ENCODE measurements around the gene ANTXR1.

The ANTXR1 gene

DNA sequence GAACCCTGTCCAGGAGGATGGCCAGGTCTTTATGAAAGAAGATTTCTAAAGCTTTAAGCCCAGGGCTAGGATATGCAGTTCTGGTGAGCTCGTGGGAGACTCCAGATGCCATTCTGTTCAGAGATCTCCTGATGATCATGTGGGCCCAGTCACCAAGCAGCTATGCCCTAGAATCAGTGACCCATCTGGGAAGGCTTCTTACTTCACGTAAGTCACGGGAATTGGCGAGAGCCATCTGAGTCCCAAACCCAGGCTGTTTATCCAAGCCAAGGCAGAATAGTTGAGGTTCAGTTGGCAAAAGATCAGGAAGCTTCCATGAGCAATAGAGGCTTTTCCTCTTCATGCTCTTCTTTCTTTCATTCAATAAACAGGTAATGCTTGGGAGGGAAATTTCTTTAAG lies 23.9 kb downstream of the ANTXR1 start:
- TF ChIP-seq, protein P1, sequence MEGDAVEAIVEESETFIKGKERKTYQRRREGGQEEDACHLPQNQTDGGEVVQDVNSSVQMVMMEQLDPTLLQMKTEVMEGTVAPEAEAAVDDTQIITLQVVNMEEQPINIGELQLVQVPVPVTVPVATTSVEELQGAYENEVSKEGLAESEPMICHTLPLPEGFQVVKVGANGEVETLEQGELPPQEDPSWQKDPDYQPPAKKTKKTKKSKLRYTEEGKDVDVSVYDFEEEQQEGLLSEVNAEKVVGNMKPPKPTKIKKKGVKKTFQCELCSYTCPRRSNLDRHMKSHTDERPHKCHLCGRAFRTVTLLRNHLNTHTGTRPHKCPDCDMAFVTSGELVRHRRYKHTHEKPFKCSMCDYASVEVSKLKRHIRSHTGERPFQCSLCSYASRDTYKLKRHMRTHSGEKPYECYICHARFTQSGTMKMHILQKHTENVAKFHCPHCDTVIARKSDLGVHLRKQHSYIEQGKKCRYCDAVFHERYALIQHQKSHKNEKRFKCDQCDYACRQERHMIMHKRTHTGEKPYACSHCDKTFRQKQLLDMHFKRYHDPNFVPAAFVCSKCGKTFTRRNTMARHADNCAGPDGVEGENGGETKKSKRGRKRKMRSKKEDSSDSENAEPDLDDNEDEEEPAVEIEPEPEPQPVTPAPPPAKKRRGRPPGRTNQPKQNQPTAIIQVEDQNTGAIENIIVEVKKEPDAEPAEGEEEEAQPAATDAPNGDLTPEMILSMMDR (IDR thresholded peaks at IDR 0.05; ENCODE audit: low read depth, low read length): no peak
- peak in 1 of 2 donors; percentile 57 for DNase-seq (ENCODE audit: low read depth in 2 of 2)
- no peak overlapping the region for H3K4me3 ChIP-seq (replicated peaks in 1 of 2; ENCODE audit: low read depth in 2 of 2, low read length in 2 of 2)

GRCh38 chr2:69041214-69041613 lies 28.2 kb downstream of the ANTXR1 start:
- TF ChIP-seq, protein P1 (IDR thresholded peaks at IDR 0.05; ENCODE audit: low read depth, low read length): no peak
- no peak overlapping the region for H3K4me3 ChIP-seq (replicated peaks in 1 of 2; ENCODE audit: low read depth in 2 of 2, low read length in 2 of 2)
- peak in 1 of 2 donors; percentile 60 for DNase-seq (ENCODE audit: low read depth in 2 of 2)

DNA sequence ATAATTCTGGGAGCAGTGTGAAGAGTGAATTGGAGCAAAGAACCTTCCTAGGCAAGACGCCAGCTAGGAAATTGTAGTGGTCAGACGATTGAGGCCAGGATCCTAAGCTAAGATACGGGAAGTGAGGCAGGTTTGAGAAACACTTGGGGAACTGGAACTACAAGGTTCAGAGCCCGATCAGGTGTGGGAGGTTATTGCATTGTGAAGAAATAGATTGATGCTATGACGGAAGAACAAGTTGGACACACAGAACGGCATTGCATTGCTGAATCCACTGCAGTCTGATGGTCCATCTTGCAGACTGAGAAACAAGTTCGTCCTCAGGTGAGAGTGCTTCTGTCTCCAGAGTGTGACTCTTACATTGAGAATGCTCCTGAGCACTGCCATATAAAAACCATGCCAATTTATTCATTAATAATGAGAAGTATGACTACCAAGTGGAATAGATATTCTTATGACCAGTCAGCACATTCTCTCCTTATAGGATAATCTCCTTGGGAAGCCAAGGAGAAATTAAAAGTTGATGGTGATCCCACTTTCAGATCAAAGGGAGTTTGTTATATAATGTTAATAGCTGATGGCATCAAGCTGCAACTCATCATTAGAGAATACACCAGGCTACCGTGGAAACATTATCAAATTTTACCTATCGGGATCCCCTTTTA lies 30.9 kb downstream of the ANTXR1 start:
- TF ChIP-seq, protein P1 (IDR thresholded peaks at IDR 0.05; ENCODE audit: low read depth, low read length): no peak
- H3K4me3 ChIP-seq (replicated peaks in 1 of 2; ENCODE audit: low read depth in 2 of 2, low read length in 2 of 2): no peak overlapping the region
- DNase-seq (ENCODE audit: low read depth in 2 of 2): no peak

GRCh38 chr2:69046221-69046662 lies 33.3 kb downstream of the ANTXR1 start:
- H3K4me3 ChIP-seq (replicated peaks in 1 of 2; ENCODE audit: low read depth in 2 of 2, low read length in 2 of 2): no peak overlapping the region
- TF ChIP-seq, protein P1 (IDR thresholded peaks at IDR 0.05; ENCODE audit: low read depth, low read length): no peak
- peak; percentile 75 to 94 for DNase-seq (ENCODE audit: low read depth in 2 of 2)

GRCh38 chr2:69047625-69048145 lies 34.7 kb downstream of the ANTXR1 start:
- DNase-seq (ENCODE audit: low read depth in 2 of 2): no peak
- no peak overlapping the region for H3K4me3 ChIP-seq (replicated peaks in 1 of 2; ENCODE audit: low read depth in 2 of 2, low read length in 2 of 2)
- TF ChIP-seq, protein P1 (IDR thresholded peaks at IDR 0.05; ENCODE audit: low read depth, low read length): no peak

GRCh38 chr2:69050802-69051201 lies 37.8 kb downstream of the ANTXR1 start:
- TF ChIP-seq, protein P1 (IDR thresholded peaks at IDR 0.05; ENCODE audit: low read depth, low read length): no peak
- no peak overlapping the region for H3K4me3 ChIP-seq (replicated peaks in 1 of 2; ENCODE audit: low read depth in 2 of 2, low read length in 2 of 2)
- DNase-seq (ENCODE audit: low read depth in 2 of 2): no peak
